HL-60/S4 treated with phorbol 12-myristate 13-acetate at 8.2 ng/mL for 4 days and 3 days (cell line): Measurements from ENCODE around the gene DMAC2L.

ENCODE experiments used
- in situ Hi-C: fragments of 300-500 bp; cut with MboI; formaldehyde crosslinking; loops from 2 replicates; pipeline ENCODE4 v1.15.0; 2022; ENCODE audit warnings: low sequenced_read_pairs

Gene DMAC2L

DNA sequence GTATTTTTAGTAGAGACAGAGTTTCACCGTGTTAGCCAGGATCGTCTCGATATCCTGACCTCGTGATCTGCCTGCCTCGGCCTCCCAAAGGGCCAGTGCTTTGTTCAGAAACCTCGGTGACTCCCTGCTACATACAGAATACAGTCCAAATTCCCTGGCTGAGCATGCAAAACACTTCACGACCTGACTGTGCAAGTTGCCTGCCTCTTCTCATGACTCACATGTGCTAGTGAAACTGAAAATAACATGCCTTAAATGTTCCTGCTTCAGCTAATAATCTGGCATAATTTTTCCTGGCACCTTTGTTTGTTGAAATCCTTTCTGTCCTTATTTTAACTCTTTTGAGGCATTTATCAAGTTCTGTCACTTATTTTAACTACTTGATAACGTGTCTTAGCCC is 8.2 kb downstream of the DMAC2L start:
- in situ Hi-C loops: loop anchor here (25.0 kb wide), 1 partner anchor 217 kb away; the partner anchor contains the start of gene MAP4K5

DNA sequence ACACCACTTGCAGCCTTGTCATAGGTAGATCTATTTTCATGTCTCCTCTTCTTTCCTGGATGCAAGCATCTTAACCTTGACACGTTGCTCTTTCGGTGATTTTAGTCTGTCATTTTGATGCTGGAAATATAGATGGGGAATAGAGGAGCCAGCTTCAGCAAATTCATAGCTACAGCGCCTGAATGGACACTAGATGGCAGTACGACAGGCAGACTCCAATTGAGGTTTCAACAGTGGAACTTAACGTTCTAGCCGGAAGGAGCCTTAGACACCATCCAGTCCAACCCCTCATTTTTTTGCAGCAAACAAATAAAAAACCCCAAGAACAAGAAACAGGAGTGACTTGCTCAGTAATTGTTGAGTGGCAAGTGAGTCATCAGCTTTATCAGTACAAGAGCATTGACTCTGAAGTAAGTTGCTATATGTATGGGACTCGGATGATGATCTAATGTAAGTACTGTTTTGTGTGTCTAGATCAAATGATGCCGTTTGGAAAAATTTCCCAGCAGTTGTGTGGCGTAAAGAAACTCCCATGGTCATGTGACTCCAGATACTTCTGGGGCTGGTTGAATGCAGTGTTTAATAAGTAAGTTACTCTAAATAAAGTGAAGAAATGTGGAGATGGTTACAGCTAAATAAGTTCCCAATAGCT is 9.0 kb downstream of the DMAC2L start:
- in situ Hi-C loops: loop anchor here (25.0 kb wide), 1 partner anchor 216 kb away; the partner anchor contains the start of gene MAP4K5

DNA sequence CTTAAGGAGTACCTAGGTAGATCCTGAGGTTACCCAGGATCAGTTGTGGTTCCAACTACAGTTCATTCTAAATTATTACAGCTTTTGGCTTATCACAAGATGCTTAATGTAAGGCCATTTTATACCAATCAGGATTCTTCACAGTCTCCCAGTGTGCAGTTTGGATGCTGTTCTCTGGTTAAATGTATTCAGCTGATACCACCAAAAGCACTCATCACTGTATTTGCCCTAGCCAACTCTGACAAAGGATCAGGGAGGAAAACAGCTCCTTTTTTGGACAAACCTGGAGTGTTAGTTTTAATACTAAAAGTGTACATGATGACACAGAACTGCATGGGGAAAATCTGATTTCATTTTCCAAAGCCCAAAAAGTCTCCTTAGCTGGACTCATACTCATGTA is 19.5 kb downstream of the DMAC2L start:
- in situ Hi-C loops: no loop called here

DNA sequence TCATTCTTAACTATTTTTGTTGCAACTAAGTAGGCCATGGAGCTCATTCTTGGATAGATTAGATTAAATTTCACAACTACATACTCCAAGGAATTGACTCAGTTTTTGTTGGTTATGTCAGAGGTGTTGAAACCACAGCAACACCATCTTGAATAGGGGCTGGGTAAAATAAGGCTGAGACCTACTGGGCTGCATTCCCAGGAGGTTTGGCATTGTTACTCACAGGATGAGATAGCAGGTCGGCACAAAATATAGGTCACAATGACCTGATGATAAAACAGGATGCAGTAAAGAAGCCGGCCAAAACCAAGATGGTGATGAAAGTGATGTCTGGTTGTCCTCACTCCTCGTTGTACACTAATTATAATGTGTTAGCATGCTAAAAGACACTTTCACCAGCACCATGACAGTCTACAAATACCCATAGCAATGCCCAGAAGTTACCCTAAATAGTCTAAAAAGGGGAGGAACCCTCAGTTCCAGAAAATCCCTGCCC is 20.9 kb downstream of the DMAC2L start:
- in situ Hi-C loops: no loop called here

- in situ Hi-C loops: no loop called here
These were observed 22.1 kb downstream of the DMAC2L start for GRCh38 chr14:50334211-50334610.

GRCh38 chr14:50335389-50335788 is 23.3 kb downstream of the DMAC2L start:
- in situ Hi-C loops: no loop called here

- in situ Hi-C loops: no loop called here
These were observed 24.1 kb downstream of the DMAC2L start for GRCh38 chr14:50335989-50336824.

GRCh38 chr14:50338587-50338986 is 26.5 kb downstream of the DMAC2L start:
- in situ Hi-C loops: no loop called here

GRCh38 chr14:50339178-50339804 is 27.2 kb downstream of the DMAC2L start:
- in situ Hi-C loops: no loop called here

DNA sequence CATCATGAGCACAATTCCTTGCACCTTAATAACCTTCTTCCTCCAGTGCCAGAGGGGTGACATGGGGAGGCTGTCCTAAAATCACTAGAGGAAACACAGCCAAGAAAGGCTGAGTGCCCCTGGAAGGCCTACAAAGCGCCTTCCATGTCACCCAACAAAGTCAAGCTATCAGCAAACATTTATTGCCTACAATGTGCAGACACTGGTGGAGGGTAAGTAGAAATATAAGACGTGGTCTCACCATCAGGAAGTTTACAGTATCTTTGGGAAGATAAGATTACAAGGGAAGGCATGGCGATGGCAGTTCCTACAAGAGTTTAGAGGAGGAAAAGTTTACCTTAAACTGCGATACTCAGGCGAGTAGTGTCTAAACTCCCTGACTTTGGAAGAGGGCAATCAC is 27.9 kb downstream of the DMAC2L start:
- in situ Hi-C loops: no loop called here

GRCh38 chr14:50340963-50341362 is 28.8 kb downstream of the DMAC2L start:
- in situ Hi-C loops: no loop called here

GRCh38 chr14:50342221-50343078 is 30.3 kb downstream of the DMAC2L start:
- in situ Hi-C loops: no loop called here

DNA sequence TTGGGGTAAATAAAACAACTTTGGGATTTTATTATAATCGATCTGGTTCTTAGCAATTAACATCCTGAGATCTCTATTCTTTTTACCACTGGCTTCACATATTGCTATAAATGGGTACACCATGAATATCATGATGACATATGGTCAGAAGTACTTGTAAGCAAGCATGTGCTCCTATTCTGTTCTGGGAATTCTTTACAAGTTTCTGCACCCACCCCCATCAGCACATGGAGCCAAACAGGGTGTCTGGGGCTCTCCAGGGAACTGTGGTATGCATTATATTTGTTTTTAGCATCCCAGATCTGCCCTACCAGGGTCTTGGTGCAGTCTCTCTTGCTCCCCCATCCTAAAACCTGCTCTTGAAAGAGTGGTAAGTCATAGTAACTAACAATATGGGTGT is 31.3 kb downstream of the DMAC2L start:
- in situ Hi-C loops: no loop called here

- in situ Hi-C loops: no loop called here
These were observed 32.1 kb downstream of the DMAC2L start for GRCh38 chr14:50344116-50344775.

DNA sequence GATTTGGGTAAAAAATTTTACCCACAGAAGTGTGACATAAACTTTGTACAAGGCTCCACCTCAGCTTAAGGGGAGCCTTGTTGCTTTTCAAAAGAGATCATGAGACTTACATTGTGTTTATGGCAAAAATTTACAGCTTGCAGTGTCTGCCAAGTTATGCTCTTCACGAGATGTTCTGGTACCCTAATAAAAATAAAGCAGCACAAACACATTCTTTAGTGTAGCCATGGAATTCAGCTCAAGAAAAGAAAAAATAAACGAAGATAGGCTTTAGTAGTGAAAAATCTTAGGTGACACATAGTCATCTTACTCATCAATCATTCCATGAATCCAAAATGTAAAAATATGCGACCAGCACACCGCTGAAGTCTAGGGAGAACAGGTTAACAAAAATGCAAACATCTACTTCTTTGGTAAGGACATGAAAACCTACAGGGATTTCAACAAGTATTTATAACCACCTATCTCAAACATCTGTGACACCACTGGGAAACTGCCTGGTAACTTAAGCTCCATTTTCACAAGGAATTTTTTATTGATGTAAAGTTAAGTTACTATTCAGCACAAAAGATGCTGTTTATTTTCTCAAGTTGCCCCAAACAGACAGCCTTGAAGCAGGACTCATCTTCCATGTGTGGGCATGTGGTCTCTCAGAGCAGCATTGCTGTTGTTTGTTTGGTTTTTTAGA is 32.9 kb downstream of the DMAC2L start:
- in situ Hi-C loops: no loop called here

- in situ Hi-C loops: no loop called here
These were observed 33.8 kb downstream of the DMAC2L start for GRCh38 chr14:50345846-50346422.

DNA sequence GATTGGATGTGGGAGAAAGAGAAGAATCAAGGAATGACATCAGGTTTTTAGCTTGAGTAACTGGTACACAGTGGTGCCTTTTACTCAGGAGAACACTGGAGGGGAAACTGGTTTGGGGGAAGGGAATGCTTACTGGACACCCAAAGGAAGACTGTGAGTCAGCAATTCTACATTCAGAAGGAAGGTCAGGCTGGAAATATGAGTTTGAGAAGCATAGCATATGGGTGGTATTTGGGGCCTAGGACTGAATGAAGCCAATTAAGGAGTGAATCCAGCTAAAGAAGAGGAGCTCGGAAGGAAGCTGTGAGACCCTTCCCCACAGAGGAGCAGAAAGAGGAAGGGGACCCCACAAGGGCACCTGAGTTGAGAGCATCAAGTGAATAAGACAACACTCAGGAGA is 35.4 kb downstream of the DMAC2L start:
- in situ Hi-C loops: no loop called here

DNA sequence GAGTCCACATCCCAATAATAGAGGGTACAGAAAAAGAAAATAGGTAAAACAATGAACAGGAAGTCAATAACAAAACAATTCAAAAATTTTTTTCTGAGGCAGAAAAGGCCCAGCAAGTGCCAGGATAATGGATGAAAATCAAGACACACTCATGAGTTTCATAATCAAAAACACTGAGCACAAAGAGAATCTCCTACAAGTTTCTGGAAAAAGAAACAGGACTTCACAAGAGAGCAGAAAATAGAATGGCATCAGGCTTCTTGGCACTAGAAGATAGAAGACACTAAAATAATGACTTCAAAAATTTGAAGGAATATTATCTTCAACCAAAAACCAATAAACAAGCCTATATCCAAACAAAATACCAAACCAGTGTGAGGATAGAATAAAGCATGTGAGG is 36.8 kb downstream of the DMAC2L start:
- in situ Hi-C loops: no loop called here

DNA sequence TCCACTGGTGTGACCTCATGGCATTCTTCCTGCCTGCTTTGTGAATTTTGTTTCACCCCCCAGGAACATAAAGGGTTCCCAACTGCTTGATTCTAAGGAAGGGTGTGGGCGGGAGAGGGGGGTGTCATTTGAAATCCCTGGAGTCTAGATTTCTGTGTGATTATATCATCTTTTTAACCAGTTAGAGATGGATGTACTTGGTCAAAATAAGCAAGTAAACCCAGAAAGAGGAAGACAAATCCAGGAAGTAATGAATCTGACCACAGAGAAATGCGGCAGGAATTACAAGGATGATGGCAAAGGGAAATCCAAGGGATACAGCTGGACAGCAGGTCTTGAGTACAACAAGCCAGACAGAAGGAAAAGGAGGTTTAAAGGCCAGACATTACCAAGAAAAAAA is 38.9 kb downstream of the DMAC2L start:
- in situ Hi-C loops: no loop called here
